Common myeloid progenitor, CD34-positive (primary cell): Measurements from ENCODE around the gene TLN1.

Source experiments
- CTCF ChIA-PET: fragments of 350-600 bp; sonication (Branson Sonifier 250); formaldehyde crosslinking; loops from one replicate; lab custom pipeline; 2021; ENCODE audit warnings: antibody characterized with exemption; lab: Charles Lee
- POLR2A ChIA-PET: fragments of 350-600 bp; sonication (Branson Sonifier 250); formaldehyde crosslinking; loops from one replicate; lab custom pipeline; 2021; ENCODE audit warnings: antibody characterized with exemption; lab: Charles Lee
- DNase-seq, 3 donors: peaks; one replicate each; pipeline versions ENCODE4 v3.0.0 to v3.0.0-alpha.2; 2013
- H3K27ac ChIP-seq, 2 experiments: 1 replicate in 1 of 2; 2 replicates in 1 of 2; pipeline ENCODE4 v1.7.0; 2013; ENCODE audit warnings: inconsistent platforms in 2 of 2, low read length in 2 of 2, mild to moderate bottlenecking in 2 of 2, low read depth in 1 of 2, moderate library complexity in 1 of 2; ENCODE audit not compliant: severe bottlenecking in 2 of 2, insufficient read depth in 1 of 2, poor library complexity in 1 of 2
- H3K27me3 ChIP-seq, 5 experiments: replicated peaks in 2 of 5; 1 replicate in 3 of 5; 2 replicates in 2 of 5; pipeline versions ENCODE4 v1.6.1 to v1.7.0; 2013; ENCODE audit warnings: low read length in 4 of 5, mild to moderate bottlenecking in 2 of 5, moderate library complexity in 2 of 5, inconsistent platforms in 1 of 5; ENCODE audit not compliant: insufficient read depth in 5 of 5, control insufficient read depth in 4 of 5
- H3K36me3 ChIP-seq, 4 experiments: 1 replicate in 2 of 4; 2 replicates in 2 of 4; pipeline versions ENCODE4 v1.6.1 to v1.7.0; 2013; ENCODE audit warnings: low read length in 3 of 4, control low read depth in 1 of 4, mild to moderate bottlenecking in 1 of 4; ENCODE audit not compliant: control insufficient read depth in 4 of 4, insufficient read depth in 4 of 4
- H3K4me1 ChIP-seq, 4 experiments: 1 replicate in 3 of 4; 2 replicates in 1 of 4; pipeline versions ENCODE4 v1.6.1 to v1.7.1; 2013; ENCODE audit warnings: low read length in 3 of 4, mild to moderate bottlenecking in 3 of 4, control low read depth in 1 of 4, inconsistent platforms in 1 of 4, moderate library complexity in 1 of 4; ENCODE audit not compliant: control insufficient read depth in 4 of 4, insufficient read depth in 4 of 4; ENCODE audit errors: control extremely low read depth in 1 of 4
- H3K4me3 ChIP-seq, 7 experiments: 1 replicate in 4 of 7; 2 replicates in 3 of 7; pipeline versions ENCODE4 v1.5.1 to v1.7.0; 2013; ENCODE audit warnings: mild to moderate bottlenecking in 7 of 7, low read length in 6 of 7, moderate library complexity in 6 of 7, inconsistent platforms in 2 of 7, low read depth in 2 of 7, control low read depth in 1 of 7; ENCODE audit not compliant: insufficient read depth in 4 of 7, control insufficient read depth in 1 of 7; ENCODE audit errors: extremely low read depth in 1 of 7
- H3K9me3 ChIP-seq, 5 experiments: 1 replicate in 4 of 5; 2 replicates in 1 of 5; pipeline versions ENCODE4 v1.6.1 to v1.7.1; 2013; ENCODE audit warnings: low read length in 4 of 5, mild to moderate bottlenecking in 2 of 5, inconsistent platforms in 1 of 5, low read depth in 1 of 5, moderate library complexity in 1 of 5; ENCODE audit not compliant: control insufficient read depth in 4 of 5, insufficient read depth in 2 of 5; ENCODE audit errors: control extremely low read depth in 1 of 5
- WGBS: methylation state at CpG from one replicate; pipeline ENCODE4 v1.1.5; 2013; ENCODE audit not compliant: insufficient coverage; 5-methylcytosine and 5-hydroxymethylcytosine counted together

Gene TLN1

DNA sequence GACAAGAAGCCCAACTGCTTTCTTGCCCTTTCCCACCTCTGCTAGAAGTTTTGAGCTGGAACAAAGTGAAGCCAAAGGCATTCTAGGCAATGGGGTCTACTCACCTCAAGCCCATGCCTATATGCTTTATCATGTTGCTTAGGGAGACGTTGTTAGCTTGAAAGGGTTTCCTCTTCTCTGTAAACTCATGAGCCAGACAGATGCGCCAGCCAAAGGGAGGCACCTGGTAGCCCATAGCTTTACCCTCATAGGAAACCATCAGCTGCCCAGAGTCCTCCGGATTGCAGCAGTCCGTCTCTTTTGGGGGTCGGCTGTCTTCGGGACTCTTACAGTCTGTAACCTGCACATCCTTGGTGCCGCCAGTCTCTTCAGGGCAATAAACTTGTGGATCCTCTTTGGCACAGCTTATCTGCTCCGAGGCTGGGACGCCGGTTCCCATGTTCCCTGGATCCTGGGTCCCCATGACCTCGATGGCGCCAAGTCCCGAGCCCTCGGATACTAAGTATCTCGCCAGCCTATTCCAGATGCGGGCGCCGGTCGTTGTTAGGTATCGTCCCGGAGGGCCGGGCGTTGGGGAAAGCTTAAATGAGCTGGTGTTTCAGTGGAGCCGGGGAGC lies 16.4 kb upstream of the TLN1 start:
- POLR2A ChIA-PET: interaction anchor here (0.7 to 1.6 kb wide), 5 partner anchors 9 to 1108 kb away, joined by 3 to 10 read pairs (median 4); partner anchors contain the start of genes CREB3 and TLN1

GRCh38 chr9:35746583-35746982 lies 14.6 kb upstream of the TLN1 start:
- ChIA-PET POLR2A (interaction anchor here (2.0 kb wide), 1 partner anchor 15 kb away, joined by 4 read pairs; the partner anchor contains the start of genes CREB3 and TLN1), CTCF (interaction anchor here (1.2 to 15.7 kb wide), 6 partner anchors 9 to 136 kb away, joined by 3 to 190 read pairs (median 10); partner anchors contain the start of genes CREB3 and TLN1)
- Histone ChIP-seq H3K27me3 (no peaks in the 10 kb centered on the region), H3K9me3 (no peaks in the 10 kb centered on the region), H3K27ac (peak overlapping the region in 1 of 2 experiments; percentile 10), H3K4me3 (peak overlapping the region in 3 of 7 experiments; percentile 14 to 87 (median 86)), H3K36me3 (peaks cover 0 to 42% (median 26%) of the 10 kb centered on the region in 4 experiments), H3K4me1 (peaks cover 10 to 51% (median 36%) of the 10 kb centered on the region in 4 experiments)
- WGBS: 92% methylated on average over 3 of the region's 3 CpGs
- DNase-seq: no peak

More for the DNA sequence above, 16.4 kb upstream of the TLN1 start:
- 0% methylated on average over 23 of the region's 24 CpGs for WGBS
- CTCF ChIA-PET: interaction anchor here (0.9 to 15.7 kb wide), 16 partner anchors 8 to 134 kb away, joined by 3 to 190 read pairs (median 4); partner anchors contain the start of genes CCDC107, CREB3, RMRP and TLN1
- Histone ChIP-seq H3K9me3 (no peaks in the 10 kb centered on the region), H3K27me3 (no peaks in the 10 kb centered on the region), H3K36me3 (peaks cover 0 to 43% (median 27%) of the 10 kb centered on the region in 4 experiments), H3K27ac (peak overlapping the region; percentile 18 to 84), H3K4me3 (peak overlapping the region; percentile 79 to 92 (median 86)), H3K4me1 (peaks cover 10 to 45% (median 34%) of the 10 kb centered on the region in 4 experiments)
- peak in 1 of 3 donors; percentile 53 for DNase-seq

GRCh38 chr9:35745569-35745968 lies 13.6 kb upstream of the TLN1 start:
- DNase-seq: no peak
- ChIA-PET POLR2A (interaction anchor here (2.0 kb wide), 1 partner anchor 13 kb away, joined by 4 read pairs; the partner anchor contains the start of genes CREB3 and TLN1), CTCF (interaction anchor here (1.2 to 15.7 kb wide), 6 partner anchors 8 to 81 kb away, joined by 4 to 190 read pairs (median 6); partner anchors contain the start of genes CREB3, MSMP, NPR2 and TLN1)
- Histone ChIP-seq H3K4me1 (peaks cover 10 to 52% (median 37%) of the 10 kb centered on the region in 4 experiments), H3K9me3 (no peaks in the 10 kb centered on the region), H3K4me3 (no peak overlapping the region), H3K27ac (no peak overlapping the region), H3K36me3 (peaks cover 0 to 36% (median 26%) of the 10 kb centered on the region in 4 experiments), H3K27me3 (no peaks in the 10 kb centered on the region)
- 93% methylated on average over 1 of the region's 1 CpG for WGBS

- ChIA-PET POLR2A (interaction anchor here (0.8 kb wide), 1 partner anchor 12 kb away, joined by 4 read pairs; the partner anchor contains the start of genes CREB3 and TLN1), CTCF (interaction anchor here (1.1 to 15.7 kb wide), 8 partner anchors 6 to 43 kb away, joined by 3 to 190 read pairs (median 9); partner anchors contain the start of genes CREB3, MSMP and TLN1)
- Histone ChIP-seq H3K4me1 (peaks cover 10 to 40% (median 27%) of the 10 kb centered on the region in 4 experiments), H3K9me3 (no peaks in the 10 kb centered on the region), H3K4me3 (no peak overlapping the region), H3K27ac (no peak overlapping the region), H3K27me3 (no peaks in the 10 kb centered on the region), H3K36me3 (peaks cover 3 to 51% (median 40%) of the 10 kb centered on the region in 4 experiments)
- 97% methylated on average over 4 of the region's 8 CpGs for WGBS
- no peak for DNase-seq
Measured at GRCh38 chr9:35743880-35744518, 12.0 kb upstream of the TLN1 start.

DNA sequence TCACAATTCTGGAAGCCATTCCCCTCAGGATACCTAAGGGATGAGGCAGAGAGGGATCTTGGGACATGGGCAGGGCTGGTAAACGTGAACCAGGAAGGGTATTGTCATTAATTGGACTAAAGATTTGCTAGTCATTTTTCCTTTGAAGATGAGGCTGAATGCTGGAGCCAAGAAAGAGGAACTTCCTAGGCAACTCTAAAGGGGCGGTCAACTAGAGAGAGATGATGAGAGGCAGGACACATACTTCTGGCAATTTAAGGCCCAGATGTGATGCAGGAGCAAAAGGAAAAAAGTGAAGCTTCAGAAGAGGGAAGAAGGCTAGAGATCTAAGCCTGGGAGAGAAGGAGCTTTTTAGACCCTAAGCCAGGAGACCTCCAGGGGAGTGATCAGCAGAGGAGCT lies 11.5 kb upstream of the TLN1 start:
- Histone ChIP-seq H3K27ac (no peak overlapping the region), H3K4me3 (no peak overlapping the region), H3K36me3 (peaks cover 7 to 57% (median 43%) of the 10 kb centered on the region in 4 experiments), H3K27me3 (no peaks in the 10 kb centered on the region), H3K9me3 (no peaks in the 10 kb centered on the region), H3K4me1 (peaks cover 10 to 40% (median 25%) of the 10 kb centered on the region in 4 experiments)
- 59% methylated on average over 2 of the region's 2 CpGs for WGBS
- CTCF ChIA-PET: interaction anchor here (1.1 to 15.7 kb wide), 7 partner anchors 6 to 44 kb away, joined by 4 to 190 read pairs (median 10); partner anchors contain the start of genes CREB3, MSMP and TLN1
- POLR2A ChIA-PET: interaction anchor here (0.8 kb wide), 1 partner anchor 11 kb away, joined by 4 read pairs; the partner anchor contains the start of genes CREB3 and TLN1
- DNase-seq: no peak

GRCh38 chr9:35741740-35742139 lies 9.7 kb upstream of the TLN1 start:
- no peak overlapping the region for H3K27ac ChIP-seq
- peak; percentile 39 to 70 (median 64) for DNase-seq
- H3K4me3 ChIP-seq: no peak overlapping the region
- H3K9me3 ChIP-seq: no peaks in the 10 kb centered on the region
- CTCF ChIA-PET: interaction anchor here (1.1 to 15.7 kb wide), 7 partner anchors 5 to 84 kb away, joined by 3 to 190 read pairs (median 10); partner anchors contain the start of genes CREB3, GBA2, RGP1 and TLN1
- 83% methylated on average over 5 of the region's 7 CpGs for WGBS
- H3K4me1 ChIP-seq: peaks cover 0 to 25% (median 8%) of the 10 kb centered on the region in 4 experiments
- H3K27me3 ChIP-seq: no peaks in the 10 kb centered on the region
- H3K36me3 ChIP-seq: peaks cover 15 to 74% (median 54%) of the 10 kb centered on the region in 4 experiments
- POLR2A ChIA-PET: no interaction called here
